GM12801 (cell line): ENCODE results near the gene ANKMY1.

Source experiments
- TF ChIP-seq, protein P1 (sequence below): IDR thresholded peaks from one replicate; pipeline ENCODE4 v1.5.1; 2011; ENCODE audit warnings: control low read depth; ENCODE audit not compliant: insufficient read length; ENCODE audit errors: extremely low read depth

The ANKMY1 gene

DNA sequence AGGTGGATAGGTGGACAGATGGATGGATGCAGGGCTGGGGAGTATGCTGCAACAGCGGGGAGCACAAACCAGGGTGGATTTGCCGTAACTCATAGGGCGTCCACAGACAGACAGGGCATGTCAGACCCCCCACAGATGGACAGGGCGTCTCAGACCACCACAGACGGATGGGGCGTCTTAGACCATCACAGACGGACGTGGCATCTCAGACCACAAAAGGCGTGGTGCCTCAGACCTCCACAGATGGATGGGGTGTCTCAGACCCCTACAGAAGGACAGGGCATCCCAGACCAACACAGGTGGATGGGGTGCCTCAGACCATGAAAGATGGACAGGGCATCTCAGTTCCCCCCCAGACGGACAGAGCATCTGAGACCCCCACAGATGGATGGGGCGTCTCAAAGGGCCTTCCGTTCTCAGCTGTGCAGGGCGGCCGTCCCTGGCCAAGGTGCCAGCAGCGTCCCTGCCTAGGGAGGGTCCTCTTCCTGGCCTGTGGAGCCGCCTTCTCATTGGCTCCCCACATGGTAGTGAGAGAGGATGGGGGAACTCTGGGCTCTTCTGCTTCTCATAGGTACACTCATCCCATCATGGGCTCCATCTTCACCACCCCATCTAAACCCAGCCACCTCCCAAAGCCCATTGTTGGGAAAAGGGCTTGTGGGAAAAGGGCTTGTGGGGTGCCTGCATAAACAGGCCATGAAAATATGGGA lies 2.1 kb downstream of the ANKMY1 start:
- TF ChIP-seq, protein P1, sequence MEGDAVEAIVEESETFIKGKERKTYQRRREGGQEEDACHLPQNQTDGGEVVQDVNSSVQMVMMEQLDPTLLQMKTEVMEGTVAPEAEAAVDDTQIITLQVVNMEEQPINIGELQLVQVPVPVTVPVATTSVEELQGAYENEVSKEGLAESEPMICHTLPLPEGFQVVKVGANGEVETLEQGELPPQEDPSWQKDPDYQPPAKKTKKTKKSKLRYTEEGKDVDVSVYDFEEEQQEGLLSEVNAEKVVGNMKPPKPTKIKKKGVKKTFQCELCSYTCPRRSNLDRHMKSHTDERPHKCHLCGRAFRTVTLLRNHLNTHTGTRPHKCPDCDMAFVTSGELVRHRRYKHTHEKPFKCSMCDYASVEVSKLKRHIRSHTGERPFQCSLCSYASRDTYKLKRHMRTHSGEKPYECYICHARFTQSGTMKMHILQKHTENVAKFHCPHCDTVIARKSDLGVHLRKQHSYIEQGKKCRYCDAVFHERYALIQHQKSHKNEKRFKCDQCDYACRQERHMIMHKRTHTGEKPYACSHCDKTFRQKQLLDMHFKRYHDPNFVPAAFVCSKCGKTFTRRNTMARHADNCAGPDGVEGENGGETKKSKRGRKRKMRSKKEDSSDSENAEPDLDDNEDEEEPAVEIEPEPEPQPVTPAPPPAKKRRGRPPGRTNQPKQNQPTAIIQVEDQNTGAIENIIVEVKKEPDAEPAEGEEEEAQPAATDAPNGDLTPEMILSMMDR: no peak

DNA sequence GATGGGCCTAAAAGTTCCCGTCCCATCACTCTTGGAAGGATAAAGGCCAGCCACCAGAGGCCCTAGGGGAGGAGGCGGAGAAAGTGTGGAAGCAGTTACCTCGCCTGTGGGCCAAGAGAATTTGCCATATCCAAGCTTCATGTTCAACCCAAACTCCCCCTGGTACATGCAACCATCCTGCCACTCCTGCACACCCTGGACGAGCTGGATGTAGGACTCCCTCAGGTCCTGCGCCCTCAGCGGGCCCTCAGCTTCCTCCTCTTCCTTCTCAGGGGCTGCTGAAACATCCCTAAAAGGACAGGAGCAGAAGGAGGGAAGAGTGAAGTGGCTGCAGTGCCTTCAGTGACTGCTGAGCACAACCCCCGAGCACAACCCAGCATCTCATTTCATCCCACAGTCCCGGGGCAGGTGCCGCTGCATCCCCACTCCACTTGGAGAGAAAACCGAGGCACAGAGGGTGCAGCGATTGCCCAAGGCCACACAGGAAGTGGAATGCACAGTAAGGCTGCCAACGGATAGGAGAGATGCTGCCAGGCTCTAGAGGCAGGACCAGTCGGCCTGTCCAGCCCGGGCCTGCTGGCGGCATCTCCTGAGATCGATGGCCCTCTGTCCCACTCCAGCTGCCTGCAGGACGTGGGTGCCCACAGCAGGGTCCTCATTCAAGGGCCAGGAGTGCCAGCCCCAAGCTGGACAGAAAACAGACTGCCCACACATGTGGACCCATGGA lies 2.9 kb downstream of the ANKMY1 start:
- TF ChIP-seq, protein P1: no peak

DNA sequence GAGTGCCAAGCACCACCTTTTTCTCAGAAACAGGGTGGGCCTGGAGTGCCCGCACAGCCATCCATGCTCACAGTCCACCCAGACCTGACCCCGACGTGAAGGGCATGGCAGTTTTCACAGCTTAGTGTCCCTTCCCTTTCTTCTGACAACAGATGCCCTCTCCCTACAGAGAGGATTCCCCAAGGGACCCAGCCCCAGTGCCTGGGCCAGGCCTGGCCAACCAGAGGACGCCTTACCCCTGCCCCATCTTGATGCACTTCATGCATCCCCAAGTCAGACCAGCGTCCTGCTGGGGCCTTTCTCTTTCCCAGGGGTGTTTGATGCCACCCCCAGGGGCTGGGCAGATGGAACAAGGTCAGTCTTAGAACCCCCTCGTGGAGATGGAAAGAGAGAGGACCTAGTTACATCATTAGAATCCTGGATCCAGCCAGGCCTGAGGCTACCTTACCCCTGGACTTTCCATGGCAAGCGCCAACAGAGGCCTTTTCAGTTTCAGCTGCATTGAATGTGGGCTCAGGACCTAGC lies 3.8 kb downstream of the ANKMY1 start:
- TF ChIP-seq, protein P1: no peak

GRCh38 chr2:240551811-240552210 lies 6.0 kb downstream of the ANKMY1 start:
- TF ChIP-seq, protein P1: no peak

DNA sequence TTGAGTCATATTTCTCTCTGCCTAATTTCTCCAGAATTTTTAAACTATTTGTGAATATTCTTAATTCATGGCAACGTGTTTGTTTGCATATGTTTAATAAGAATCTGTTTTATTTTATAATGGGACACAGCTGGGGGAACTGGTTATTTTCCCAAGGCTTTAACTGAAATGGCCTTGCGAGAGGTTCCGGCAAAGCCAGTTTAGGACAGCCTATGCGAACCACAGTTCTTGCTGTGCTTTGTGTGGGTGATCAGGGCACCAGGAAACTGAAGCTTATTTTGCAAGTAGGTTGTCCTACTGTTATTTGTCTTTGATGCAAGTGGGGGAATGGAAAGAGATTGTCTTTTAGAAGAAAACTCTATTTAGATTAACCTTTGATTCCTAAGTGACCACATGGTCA lies 6.5 kb downstream of the ANKMY1 start:
- TF ChIP-seq, protein P1: no peak

DNA sequence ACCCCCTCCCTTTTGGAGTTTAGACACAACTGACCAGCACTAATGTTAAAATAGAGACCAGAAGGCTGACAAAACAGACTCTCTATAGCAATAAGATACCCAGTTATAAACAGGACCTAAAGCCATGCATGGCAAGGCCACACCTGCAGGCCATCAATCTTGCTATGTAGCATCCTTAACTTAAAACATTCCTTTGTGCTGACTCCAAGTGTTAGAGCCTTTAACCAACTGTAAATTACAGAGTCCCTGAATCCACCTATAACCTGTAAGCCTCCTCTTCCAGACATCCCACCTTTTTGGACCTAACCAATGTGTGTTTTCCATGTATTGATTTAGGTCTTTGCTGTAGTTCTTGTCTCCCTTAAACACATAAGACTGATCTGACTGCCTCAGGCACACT lies 17.9 kb downstream of the ANKMY1 start:
- TF ChIP-seq, protein P1: no peak

DNA sequence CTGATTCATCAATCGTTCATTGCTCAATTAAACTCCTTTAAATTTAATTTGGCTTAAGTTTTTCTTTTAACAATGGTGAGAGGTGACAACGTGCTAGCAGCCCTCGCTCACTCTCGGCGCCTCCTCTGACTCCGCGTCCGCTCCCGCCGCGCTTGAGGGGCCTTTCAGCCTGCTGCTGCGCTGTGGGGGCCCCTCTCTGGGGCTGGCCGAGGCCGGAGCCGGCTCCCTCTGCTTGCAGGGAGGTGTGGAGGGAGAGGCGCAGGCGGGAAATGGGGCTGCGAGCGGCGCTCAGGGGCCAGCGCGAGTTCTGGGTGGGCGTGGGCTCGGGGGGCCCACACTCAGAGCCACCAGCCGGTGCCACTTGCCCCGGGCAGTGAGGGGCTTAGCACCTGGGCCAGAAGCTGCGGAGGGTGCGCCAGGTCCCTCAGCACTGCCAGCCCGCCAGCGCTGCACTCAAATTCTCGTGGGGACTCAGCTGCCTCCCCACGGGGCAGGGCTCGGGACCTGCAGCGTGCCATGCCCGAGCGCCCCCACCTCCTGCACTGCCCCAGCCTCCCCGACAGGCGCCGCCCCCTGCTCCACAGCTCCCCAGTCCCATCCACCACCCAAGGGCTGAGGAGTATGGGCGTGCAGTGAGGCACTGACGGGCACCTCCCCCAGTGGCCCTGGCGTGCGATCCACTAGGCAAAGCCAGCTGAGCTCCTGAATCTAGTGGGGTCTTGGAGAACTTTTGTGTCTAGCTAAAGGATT lies 19.6 kb downstream of the ANKMY1 start:
- TF ChIP-seq, protein P1: no peak
